ENCODE measurements around the gene ACSF2. TPM values are rescaled to one million over a fixed set of nuclear protein-coding genes. Genes with fewer than 3 reads are reported as not detected.
A peak's percentile ranks its signal among the peaks of the same experiment; 100 is the strongest.

ACSF2 gene
- polyA plus RNA-seq, 2 of the 4 experiments (the other 2 are of a cell fraction), result 24.4 to 33.6 TPM

DNA sequence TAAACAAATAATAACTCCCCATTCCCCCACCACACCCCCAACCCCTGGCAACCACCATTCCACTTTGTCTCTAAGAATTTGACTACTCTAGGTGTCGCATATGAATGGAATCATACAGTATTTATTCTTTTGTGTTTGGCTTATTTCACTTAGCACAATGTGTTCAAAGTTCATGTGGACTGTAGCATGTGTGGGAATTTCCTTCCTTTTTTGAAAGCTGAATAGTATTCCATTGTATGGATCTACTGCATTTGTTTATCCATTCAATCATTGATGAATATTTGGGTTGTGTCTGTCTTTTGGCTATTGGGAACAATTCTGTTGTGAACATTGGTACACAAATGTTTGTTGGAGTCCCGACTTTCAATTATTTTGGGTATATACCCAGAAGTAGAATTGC is 3.3 kb upstream of the ACSF2 start:
- Histone ChIP-seq H3K4me3 (no peak overlapping the region), H3K9me3 (no peaks in the 10 kb centered on the region), H3K27ac (no peak overlapping the region), H3K4me2 (no peak overlapping the region), H3K4me1 (peaks cover 26% of the 10 kb centered on the region)
- POLR2A ChIA-PET, result no interaction called here
- TF ChIP-seq KDM5A (IDR thresholded peaks at IDR 0.05) (no peak), MAFK (IDR thresholded peaks at IDR 0.05; ENCODE audit: partially characterized antibody) (no peak)
- TF ChIP-seq, protein P1, sequence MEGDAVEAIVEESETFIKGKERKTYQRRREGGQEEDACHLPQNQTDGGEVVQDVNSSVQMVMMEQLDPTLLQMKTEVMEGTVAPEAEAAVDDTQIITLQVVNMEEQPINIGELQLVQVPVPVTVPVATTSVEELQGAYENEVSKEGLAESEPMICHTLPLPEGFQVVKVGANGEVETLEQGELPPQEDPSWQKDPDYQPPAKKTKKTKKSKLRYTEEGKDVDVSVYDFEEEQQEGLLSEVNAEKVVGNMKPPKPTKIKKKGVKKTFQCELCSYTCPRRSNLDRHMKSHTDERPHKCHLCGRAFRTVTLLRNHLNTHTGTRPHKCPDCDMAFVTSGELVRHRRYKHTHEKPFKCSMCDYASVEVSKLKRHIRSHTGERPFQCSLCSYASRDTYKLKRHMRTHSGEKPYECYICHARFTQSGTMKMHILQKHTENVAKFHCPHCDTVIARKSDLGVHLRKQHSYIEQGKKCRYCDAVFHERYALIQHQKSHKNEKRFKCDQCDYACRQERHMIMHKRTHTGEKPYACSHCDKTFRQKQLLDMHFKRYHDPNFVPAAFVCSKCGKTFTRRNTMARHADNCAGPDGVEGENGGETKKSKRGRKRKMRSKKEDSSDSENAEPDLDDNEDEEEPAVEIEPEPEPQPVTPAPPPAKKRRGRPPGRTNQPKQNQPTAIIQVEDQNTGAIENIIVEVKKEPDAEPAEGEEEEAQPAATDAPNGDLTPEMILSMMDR (IDR thresholded peaks at IDR 0.05), result no peak
- WGBS (ENCODE audit: missing lambda C conversion rate), result 90% methylated on average over 2 of the region's 2 CpGs
- ATAC-seq, result no peak
- CTCF ChIA-PET, result interaction anchor here (0.6 to 2.4 kb wide), 2 partner anchors 25 to 53 kb away, joined by 3 to 17 read pairs; partner anchors contain the start of gene LRRC59
- no peak for DNase-seq (ENCODE audit: low read depth in 1 of 2, low spot score in 1 of 2)
- no peak for FAIRE-seq

DNA sequence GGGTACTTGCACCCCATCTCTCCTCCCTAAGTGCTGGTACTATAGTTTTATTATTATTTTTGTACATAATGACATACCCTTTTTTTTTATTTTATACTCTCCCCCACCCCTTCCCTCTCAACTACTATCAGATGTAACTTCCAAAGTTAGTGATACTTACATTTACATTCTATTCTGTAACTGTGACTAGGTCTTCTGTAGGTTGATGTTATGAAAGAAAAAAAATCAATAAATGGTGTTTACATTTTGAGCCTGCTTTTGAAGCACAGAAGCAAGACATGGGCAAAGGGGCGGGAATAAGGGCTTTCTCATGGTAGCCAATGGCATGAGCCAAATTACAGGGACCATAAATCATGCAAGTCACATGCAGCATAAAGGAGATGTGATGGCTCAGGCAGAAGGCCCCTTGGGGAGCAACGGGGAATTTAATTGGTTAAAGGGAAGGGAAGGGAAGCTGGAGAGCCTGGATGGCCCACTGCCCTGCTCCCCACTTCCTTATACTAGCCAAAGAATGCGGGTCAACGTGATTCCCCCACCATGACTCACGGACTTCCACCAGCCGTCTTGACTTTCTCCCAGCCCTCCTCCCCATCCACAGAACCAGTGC is 2.4 kb upstream of the ACSF2 start:
- DNase-seq (ENCODE audit: low read depth in 1 of 2, low spot score in 1 of 2) (peak in 1 of 2 experiments; percentile 50), FAIRE-seq (no peak), ATAC-seq (peak in 1 of 2 experiments; percentile 1; a peak in 1 of 6 replicates)
- no peaks in the 10 kb centered on the region for H3K9me3 ChIP-seq
- CTCF ChIA-PET, result interaction anchor here (0.8 to 1.0 kb wide), 2 partner anchors 39 to 651 kb away, joined by 3 read pairs; no protein-coding TSS in a partner anchor
- 59% methylated on average over 6 of the region's 6 CpGs for WGBS (ENCODE audit: missing lambda C conversion rate)
- no peak overlapping the region for H3K27ac ChIP-seq
- H3K4me2 ChIP-seq, result no peak overlapping the region
- TF ChIP-seq, protein P2, sequence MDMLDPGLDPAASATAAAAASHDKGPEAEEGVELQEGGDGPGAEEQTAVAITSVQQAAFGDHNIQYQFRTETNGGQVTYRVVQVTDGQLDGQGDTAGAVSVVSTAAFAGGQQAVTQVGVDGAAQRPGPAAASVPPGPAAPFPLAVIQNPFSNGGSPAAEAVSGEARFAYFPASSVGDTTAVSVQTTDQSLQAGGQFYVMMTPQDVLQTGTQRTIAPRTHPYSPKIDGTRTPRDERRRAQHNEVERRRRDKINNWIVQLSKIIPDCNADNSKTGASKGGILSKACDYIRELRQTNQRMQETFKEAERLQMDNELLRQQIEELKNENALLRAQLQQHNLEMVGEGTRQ (IDR thresholded peaks at IDR 0.05), result no peak
- peak; percentile 54; the same call in 1 of the 2 replicates for TF ChIP-seq HOXB5 (CRISPR knock-in tag; IDR thresholded peaks at IDR 0.05)
- TF ChIP-seq, protein P3, sequence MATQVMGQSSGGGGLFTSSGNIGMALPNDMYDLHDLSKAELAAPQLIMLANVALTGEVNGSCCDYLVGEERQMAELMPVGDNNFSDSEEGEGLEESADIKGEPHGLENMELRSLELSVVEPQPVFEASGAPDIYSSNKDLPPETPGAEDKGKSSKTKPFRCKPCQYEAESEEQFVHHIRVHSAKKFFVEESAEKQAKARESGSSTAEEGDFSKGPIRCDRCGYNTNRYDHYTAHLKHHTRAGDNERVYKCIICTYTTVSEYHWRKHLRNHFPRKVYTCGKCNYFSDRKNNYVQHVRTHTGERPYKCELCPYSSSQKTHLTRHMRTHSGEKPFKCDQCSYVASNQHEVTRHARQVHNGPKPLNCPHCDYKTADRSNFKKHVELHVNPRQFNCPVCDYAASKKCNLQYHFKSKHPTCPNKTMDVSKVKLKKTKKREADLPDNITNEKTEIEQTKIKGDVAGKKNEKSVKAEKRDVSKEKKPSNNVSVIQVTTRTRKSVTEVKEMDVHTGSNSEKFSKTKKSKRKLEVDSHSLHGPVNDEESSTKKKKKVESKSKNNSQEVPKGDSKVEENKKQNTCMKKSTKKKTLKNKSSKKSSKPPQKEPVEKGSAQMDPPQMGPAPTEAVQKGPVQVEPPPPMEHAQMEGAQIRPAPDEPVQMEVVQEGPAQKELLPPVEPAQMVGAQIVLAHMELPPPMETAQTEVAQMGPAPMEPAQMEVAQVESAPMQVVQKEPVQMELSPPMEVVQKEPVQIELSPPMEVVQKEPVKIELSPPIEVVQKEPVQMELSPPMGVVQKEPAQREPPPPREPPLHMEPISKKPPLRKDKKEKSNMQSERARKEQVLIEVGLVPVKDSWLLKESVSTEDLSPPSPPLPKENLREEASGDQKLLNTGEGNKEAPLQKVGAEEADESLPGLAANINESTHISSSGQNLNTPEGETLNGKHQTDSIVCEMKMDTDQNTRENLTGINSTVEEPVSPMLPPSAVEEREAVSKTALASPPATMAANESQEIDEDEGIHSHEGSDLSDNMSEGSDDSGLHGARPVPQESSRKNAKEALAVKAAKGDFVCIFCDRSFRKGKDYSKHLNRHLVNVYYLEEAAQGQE (IDR thresholded peaks at IDR 0.05), result no peak
- POLR2A ChIA-PET, result no interaction called here
- H3K4me1 ChIP-seq, result peaks cover 27% of the 10 kb centered on the region
- H3K4me3 ChIP-seq, result no peak overlapping the region

DNA sequence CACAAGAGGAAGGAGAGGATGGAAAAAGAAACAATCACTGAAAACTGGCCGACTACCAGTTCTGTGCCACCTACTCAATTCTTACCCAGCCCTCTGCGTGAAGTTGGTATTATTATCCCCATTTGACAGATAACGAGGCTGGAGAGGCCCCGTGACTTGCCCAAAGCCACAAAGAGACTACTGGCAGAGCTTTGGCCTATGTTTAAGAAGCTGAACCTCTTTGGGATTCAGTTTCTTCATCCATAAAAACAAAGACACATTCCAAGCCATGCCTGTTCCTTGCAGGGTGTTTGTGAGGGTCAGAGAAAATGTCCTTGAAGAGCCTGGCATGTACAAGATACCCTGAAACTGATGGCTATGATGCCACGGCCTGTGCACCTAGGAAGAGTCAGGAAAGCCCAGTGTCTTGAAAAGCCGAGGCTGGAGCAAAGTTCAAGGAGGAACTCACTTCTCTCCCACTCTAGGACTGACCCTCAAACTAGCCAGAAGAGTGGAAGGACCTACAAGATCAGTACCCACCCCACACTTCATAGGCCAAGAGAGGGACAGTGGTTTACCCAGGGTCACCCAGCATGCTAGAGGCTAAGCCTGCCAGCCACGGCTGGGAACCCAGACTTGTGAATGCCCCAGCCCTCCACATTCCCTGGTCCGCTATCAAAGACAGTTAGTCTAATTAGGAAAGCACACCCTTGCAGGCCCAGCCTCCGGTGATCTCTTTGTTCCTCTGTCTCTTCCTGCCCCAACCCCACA is 1.6 kb upstream of the ACSF2 start:
- CTCF ChIA-PET, result interaction anchor here (0.7 to 1.4 kb wide), 4 partner anchors 38 to 651 kb away, joined by 3 to 5 read pairs (median 3); no protein-coding TSS in a partner anchor
- Histone ChIP-seq H3K27ac (no peak overlapping the region), H3K4me3 (no peak overlapping the region), H3K4me1 (peaks cover 27% of the 10 kb centered on the region), H3K4me2 (0 out of 3 replicates have a peak overlapping the region, but pooled peaks have one; percentile 4), H3K9me3 (no peaks in the 10 kb centered on the region)
- no peak for ATAC-seq
- no peak for DNase-seq (ENCODE audit: low read depth in 1 of 2, low spot score in 1 of 2)
- POLR2A ChIA-PET, result no interaction called here
- TF ChIP-seq TFCP2L1 (CRISPR knock-in tag; IDR thresholded peaks at IDR 0.05), result no peak
- no peak for TF ChIP-seq FOSB (CRISPR knock-in tag; IDR thresholded peaks at IDR 0.05)
- TF ChIP-seq HEYL (CRISPR knock-in tag; IDR thresholded peaks at IDR 0.05), result no peak
- no peak for TF ChIP-seq NPAS2 (CRISPR knock-in tag; IDR thresholded peaks at IDR 0.05; ENCODE audit: borderline replicate concordance)
- TF ChIP-seq BHLHE40 (IDR thresholded peaks at IDR 0.05; ENCODE audit: low read depth, low read length), result no peak
- TF ChIP-seq CBX2 (IDR thresholded peaks at IDR 0.05; ENCODE audit: borderline replicate concordance, low read depth), result no peak
- TF ChIP-seq, protein P4, sequence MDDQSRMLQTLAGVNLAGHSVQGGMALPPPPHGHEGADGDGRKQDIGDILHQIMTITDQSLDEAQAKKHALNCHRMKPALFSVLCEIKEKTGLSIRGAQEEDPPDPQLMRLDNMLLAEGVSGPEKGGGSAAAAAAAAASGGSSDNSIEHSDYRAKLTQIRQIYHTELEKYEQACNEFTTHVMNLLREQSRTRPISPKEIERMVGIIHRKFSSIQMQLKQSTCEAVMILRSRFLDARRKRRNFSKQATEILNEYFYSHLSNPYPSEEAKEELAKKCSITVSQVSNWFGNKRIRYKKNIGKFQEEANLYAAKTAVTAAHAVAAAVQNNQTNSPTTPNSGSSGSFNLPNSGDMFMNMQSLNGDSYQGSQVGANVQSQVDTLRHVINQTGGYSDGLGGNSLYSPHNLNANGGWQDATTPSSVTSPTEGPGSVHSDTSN (IDR thresholded peaks at IDR 0.05), result no peak
- TF ChIP-seq CHD4 (IDR thresholded peaks at IDR 0.05; ENCODE audit: borderline replicate concordance), result no peak
- TF ChIP-seq RFX5 (IDR thresholded peaks at IDR 0.05), result no peak
- TF ChIP-seq, protein P5, sequence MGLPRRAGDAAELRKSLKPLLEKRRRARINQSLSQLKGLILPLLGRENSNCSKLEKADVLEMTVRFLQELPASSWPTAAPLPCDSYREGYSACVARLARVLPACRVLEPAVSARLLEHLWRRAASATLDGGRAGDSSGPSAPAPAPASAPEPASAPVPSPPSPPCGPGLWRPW (IDR thresholded peaks at IDR 0.05), result no peak
- TF ChIP-seq JUNB (IDR thresholded peaks at IDR 0.05), result no peak
- WGBS (ENCODE audit: missing lambda C conversion rate), result 81% methylated on average over 9 of the region's 9 CpGs
- FAIRE-seq, result no peak
